ENCODE results near the gene EHBP1. TPM values are rescaled to one million over a fixed set of nuclear protein-coding genes. Genes with fewer than 3 reads are reported as not detected.

The EHBP1 gene
- polyA plus RNA-seq, 3 donors = 4.2 to 6.1 (median 6.0) TPM

DNA sequence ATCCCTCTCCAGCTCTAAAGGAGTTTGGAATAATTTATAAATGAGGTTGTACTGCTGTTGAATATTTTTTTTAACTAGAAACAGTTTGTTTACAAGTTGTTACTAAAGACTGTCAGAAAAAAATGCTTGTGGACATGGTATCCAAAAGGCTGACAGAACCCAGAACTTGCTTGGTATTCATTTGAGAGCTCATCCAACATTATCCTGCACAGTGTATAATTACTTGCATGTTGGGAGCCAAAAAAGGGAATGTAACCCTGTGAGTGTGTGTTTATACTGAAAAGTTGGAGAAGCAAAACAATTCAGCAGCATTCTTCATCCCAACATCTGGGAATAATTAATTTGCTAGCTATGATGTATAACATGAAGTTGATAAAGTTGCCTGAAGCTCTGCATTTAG is 42.1 kb upstream of the EHBP1 start:
- H3K27me3 ChIP-seq (ENCODE audit: control insufficient read depth in 2 of 2, insufficient read depth in 2 of 2, low read length in 2 of 2) = no peaks in the 10 kb centered on the region
- no peaks in the 10 kb centered on the region for H4K20me1 ChIP-seq (ENCODE audit: insufficient read depth, low read length)
- no peak overlapping the region for H3K4me3 ChIP-seq (replicated peaks in 1 of 3; ENCODE audit: low read depth in 2 of 3, low read length in 3 of 3)
- no peaks in the 10 kb centered on the region for H3K36me3 ChIP-seq (replicated peaks in 1 of 2; ENCODE audit: control insufficient read depth in 1 of 2, insufficient read depth in 2 of 2, low read length in 2 of 2)
- Mint-ChIP-seq H3K4me1 (peaks cover 12% of the 10 kb centered on the region), H3K36me3 (no peaks in the 10 kb centered on the region), H3K4me3 (no peak overlapping the region), H3K27ac (no peak overlapping the region), H3K27me3 (ENCODE audit: low read depth in 3 of 3) (no peaks in the 10 kb centered on the region), H3K9me3 (no peaks in the 10 kb centered on the region)
- H3K9ac ChIP-seq (ENCODE audit: insufficient read depth, low read length, poor library complexity, severe bottlenecking) = no peak overlapping the region
- no peak overlapping the region for H3K4me2 ChIP-seq (replicated peaks; ENCODE audit: extremely low read depth, low read length, poor library complexity, severe bottlenecking)
- no peak overlapping the region for H2AFZ ChIP-seq (ENCODE audit: insufficient read depth, low read depth, low read length, poor library complexity, severe bottlenecking)
- H3K79me2 ChIP-seq (ENCODE audit: insufficient read depth, low read length) = no peaks in the 10 kb centered on the region
- no peak for DNase-seq
- H3K9me3 ChIP-seq (replicated peaks in 1 of 2; ENCODE audit: control insufficient read depth in 1 of 2, insufficient read depth in 1 of 2, low read length in 2 of 2) = no peaks in the 10 kb centered on the region
- intact Hi-C loops (cut with micrococcal nuclease) = no loop called here
- H3K27ac ChIP-seq (ENCODE audit: low read depth in 1 of 2, low read length in 2 of 2) = no peak overlapping the region
- H3K4me1 ChIP-seq (ENCODE audit: control insufficient read depth in 1 of 2, insufficient read depth in 2 of 2, low read length in 2 of 2) = no peaks in the 10 kb centered on the region
- TF ChIP-seq CTCF (IDR thresholded peaks at IDR 0.05) = no peak

- Histone ChIP-seq H3K4me1 (ENCODE audit: control insufficient read depth in 1 of 2, insufficient read depth in 2 of 2, low read length in 2 of 2) (no peaks in the 10 kb centered on the region), H3K4me2 (replicated peaks; ENCODE audit: extremely low read depth, low read length, poor library complexity, severe bottlenecking) (no peak overlapping the region), H4K20me1 (ENCODE audit: insufficient read depth, low read length) (no peaks in the 10 kb centered on the region), H3K36me3 (replicated peaks in 1 of 2; ENCODE audit: control insufficient read depth in 1 of 2, insufficient read depth in 2 of 2, low read length in 2 of 2) (no peaks in the 10 kb centered on the region), H3K27ac (ENCODE audit: low read depth in 1 of 2, low read length in 2 of 2) (no peak overlapping the region), H3K79me2 (ENCODE audit: insufficient read depth, low read length) (no peaks in the 10 kb centered on the region), H3K9ac (ENCODE audit: insufficient read depth, low read length, poor library complexity, severe bottlenecking) (no peak overlapping the region), H2AFZ (ENCODE audit: insufficient read depth, low read depth, low read length, poor library complexity, severe bottlenecking) (no peak overlapping the region), H3K9me3 (replicated peaks in 1 of 2; ENCODE audit: control insufficient read depth in 1 of 2, insufficient read depth in 1 of 2, low read length in 2 of 2) (no peaks in the 10 kb centered on the region), H3K27me3 (ENCODE audit: control insufficient read depth in 2 of 2, insufficient read depth in 2 of 2, low read length in 2 of 2) (no peaks in the 10 kb centered on the region), H3K4me3 (replicated peaks in 1 of 3; ENCODE audit: low read depth in 2 of 3, low read length in 3 of 3) (no peak overlapping the region)
- no peak for TF ChIP-seq CTCF (IDR thresholded peaks at IDR 0.05)
- H3K9me3 Mint-ChIP-seq = no peaks in the 10 kb centered on the region
- DNase-seq = no peak
- no peak overlapping the region for H3K4me3 Mint-ChIP-seq
- H3K27me3 Mint-ChIP-seq (ENCODE audit: low read depth in 3 of 3) = no peaks in the 10 kb centered on the region
- no peaks in the 10 kb centered on the region for H3K36me3 Mint-ChIP-seq
- H3K27ac Mint-ChIP-seq = no peak overlapping the region
- intact Hi-C loops (cut with micrococcal nuclease) = no loop called here
- peaks cover 12% of the 10 kb centered on the region for H3K4me1 Mint-ChIP-seq
Measured at GRCh38 chr2:62663920-62664795, 41.4 kb upstream of the EHBP1 start.

Data from CD14-positive monocyte (primary cell).